IPS DF 6.9 (cell line): Measurements from ENCODE around the gene PLEKHG3.
"Not testable (repeated sequence)": the region's sequence is repeated elsewhere in the genome, so short reads cannot be mapped to it uniquely, and the experiment has no call there.

Experiments used
- DNase-seq: peaks from one replicate; pipeline ENCODE4 v3.0.0-alpha.2; 2013; ENCODE audit warnings: low read depth, low spot score
- H3K27ac ChIP-seq: one replicate; pipeline ENCODE4 v1.5.1; 2013; ENCODE audit warnings: low read length, control low read depth
- H3K27me3 ChIP-seq: 2 replicates; pipeline ENCODE4 v1.6.1; 2013; ENCODE audit warnings: mild to moderate bottlenecking, low read length; ENCODE audit not compliant: control insufficient read depth, insufficient read depth
- H3K36me3 ChIP-seq: 2 replicates; pipeline ENCODE4 v1.6.1; 2013; ENCODE audit warnings: low read length; ENCODE audit not compliant: control insufficient read depth, insufficient read depth
- H3K4me1 ChIP-seq: 2 replicates; pipeline ENCODE4 v1.6.1; 2013; ENCODE audit warnings: low read length; ENCODE audit not compliant: control insufficient read depth, insufficient read depth
- H3K4me3 ChIP-seq: 2 replicates; pipeline ENCODE4 v1.5.1; 2013; ENCODE audit warnings: mild to moderate bottlenecking, low read length
- H3K9me3 ChIP-seq: 2 replicates; pipeline ENCODE4 v1.6.1; 2013; ENCODE audit warnings: low read length, inconsistent platforms; ENCODE audit not compliant: control insufficient read depth, insufficient read depth
- WGBS: extraction: QIAGEN DNeasy Blood & Tissue Kit; methylation state at CpG from one replicate; pipeline ENCODE4 v1.1.7; 2013; ENCODE audit warnings: mixed read lengths, missing lambda C conversion rate; ENCODE audit not compliant: insufficient read length, insufficient coverage; 5-methylcytosine and 5-hydroxymethylcytosine counted together

PLEKHG3 gene

GRCh38 chr14:64688031-64688430 is 16.2 kb upstream of the PLEKHG3 start:
- no CpG with 5 or more reads among the region's 2 CpGs for WGBS
- DNase-seq: no peak
- Histone ChIP-seq H3K27ac (no peak overlapping the region), H3K9me3 (no peaks in the 10 kb centered on the region), H3K27me3 (no peaks in the 10 kb centered on the region), H3K36me3 (no peaks in the 10 kb centered on the region), H3K4me3 (no peak overlapping the region), H3K4me1 (no peaks in the 10 kb centered on the region)

- Histone ChIP-seq H3K36me3 (no peaks in the 10 kb centered on the region), H3K27me3 (no peaks in the 10 kb centered on the region), H3K4me3 (no peak overlapping the region), H3K9me3 (no peaks in the 10 kb centered on the region), H3K4me1 (no peaks in the 10 kb centered on the region), H3K27ac (no peak overlapping the region)
- no peak for DNase-seq
- WGBS: no CpG with 5 or more reads among the region's 7 CpGs
Observed at GRCh38 chr14:64688811-64689281, 15.4 kb upstream of the PLEKHG3 start.

- WGBS: no CpG with 5 or more reads among the region's 3 CpGs
- H3K27ac ChIP-seq: no peak overlapping the region
Observed at GRCh38 chr14:64689289-64689688, 14.9 kb upstream of the PLEKHG3 start.

GRCh38 chr14:64690607-64691006 is 13.6 kb upstream of the PLEKHG3 start:
- no CpG with 5 or more reads among the region's 6 CpGs for WGBS
- not testable (repeated sequence) for H3K4me3 ChIP-seq, H3K9me3 ChIP-seq, H3K4me1 ChIP-seq, H3K27me3 ChIP-seq, DNase-seq, H3K36me3 ChIP-seq, H3K27ac ChIP-seq

More at GRCh38 chr14:64689289-64689688, 14.9 kb upstream of the PLEKHG3 start:
- H3K36me3 ChIP-seq: no peaks in the 10 kb centered on the region
- no peak overlapping the region for H3K4me3 ChIP-seq
- DNase-seq: no peak
- H3K9me3 ChIP-seq: no peaks in the 10 kb centered on the region
- H3K27me3 ChIP-seq: no peaks in the 10 kb centered on the region
- no peaks in the 10 kb centered on the region for H3K4me1 ChIP-seq

GRCh38 chr14:64691376-64691775 is 12.8 kb upstream of the PLEKHG3 start:
- Histone ChIP-seq H3K9me3 (no peaks in the 10 kb centered on the region), H3K36me3 (no peaks in the 10 kb centered on the region), H3K27ac (no peak overlapping the region), H3K4me1 (no peaks in the 10 kb centered on the region), H3K4me3 (no peak overlapping the region), H3K27me3 (no peaks in the 10 kb centered on the region)
- no CpG with 5 or more reads among the region's 2 CpGs for WGBS
- no peak for DNase-seq

- no peak overlapping the region for H3K27ac ChIP-seq
- no peaks in the 10 kb centered on the region for H3K36me3 ChIP-seq
- H3K9me3 ChIP-seq: no peaks in the 10 kb centered on the region
- DNase-seq: no peak
- H3K4me1 ChIP-seq: no peaks in the 10 kb centered on the region
- WGBS: no CpG with 5 or more reads among the region's 5 CpGs
- no peaks in the 10 kb centered on the region; the same call in 1 of the 2 replicates for H3K27me3 ChIP-seq
- no peak overlapping the region for H3K4me3 ChIP-seq
Observed at GRCh38 chr14:64692189-64692985, 11.8 kb upstream of the PLEKHG3 start.

- H3K27me3 ChIP-seq: no peaks in the 10 kb centered on the region; the same call in 1 of the 2 replicates
- 0 out of 2 replicates have a peak, but pooled peaks cover 2% of the 10 kb centered on the region for H3K4me1 ChIP-seq
- WGBS: no CpG with 5 or more reads among the region's 5 CpGs
- no peaks in the 10 kb centered on the region for H3K9me3 ChIP-seq
- H3K36me3 ChIP-seq: no peaks in the 10 kb centered on the region
- H3K4me3 ChIP-seq: no peak overlapping the region
- H3K27ac ChIP-seq: no peak overlapping the region
- no peak for DNase-seq
Observed at GRCh38 chr14:64692986-64693809, 11.0 kb upstream of the PLEKHG3 start.

GRCh38 chr14:64693810-64694165 is 10.4 kb upstream of the PLEKHG3 start:
- no CpG with 5 or more reads among the region's 2 CpGs for WGBS
- Histone ChIP-seq H3K4me1 (0 out of 2 replicates have a peak, but pooled peaks cover 2% of the 10 kb centered on the region), H3K9me3 (no peaks in the 10 kb centered on the region), H3K27ac (no peak overlapping the region), H3K27me3 (no peaks in the 10 kb centered on the region; the same call in 1 of the 2 replicates), H3K4me3 (no peak overlapping the region), H3K36me3 (no peaks in the 10 kb centered on the region)
- DNase-seq: no peak

- no CpG with 5 or more reads among the region's 2 CpGs for WGBS
- H3K4me1 ChIP-seq: 0 out of 2 replicates have a peak, but pooled peaks cover 2% of the 10 kb centered on the region
- no peak overlapping the region for H3K27ac ChIP-seq
- DNase-seq: no peak
- no peaks in the 10 kb centered on the region; the same call in 1 of the 2 replicates for H3K27me3 ChIP-seq
- no peaks in the 10 kb centered on the region for H3K9me3 ChIP-seq
- no peak overlapping the region for H3K4me3 ChIP-seq
- no peaks in the 10 kb centered on the region for H3K36me3 ChIP-seq
Observed at GRCh38 chr14:64695071-64695470, 9.2 kb upstream of the PLEKHG3 start.

GRCh38 chr14:64696355-64696857 is 7.8 kb upstream of the PLEKHG3 start:
- Histone ChIP-seq H3K27me3 (no peaks in the 10 kb centered on the region; the same call in 1 of the 2 replicates), H3K9me3 (no peaks in the 10 kb centered on the region), H3K4me1 (0 out of 2 replicates have a peak, but pooled peaks cover 2% of the 10 kb centered on the region), H3K36me3 (no peaks in the 10 kb centered on the region), H3K27ac (no peak overlapping the region), H3K4me3 (no peak overlapping the region)
- no peak for DNase-seq
- no CpG with 5 or more reads among the region's 4 CpGs for WGBS
